ENCODE results near the gene ZMIZ1.

The ZMIZ1 gene

GRCh38 chr10:79052291-79053080 lies 16.3 kb upstream of the ZMIZ1 start:
- no peak for DNase-seq (ENCODE audit: low read depth)

- DNase-seq (ENCODE audit: low read depth), result no peak
Observed at GRCh38 chr10:79053081-79053434, 15.7 kb upstream of the ZMIZ1 start.

DNA sequence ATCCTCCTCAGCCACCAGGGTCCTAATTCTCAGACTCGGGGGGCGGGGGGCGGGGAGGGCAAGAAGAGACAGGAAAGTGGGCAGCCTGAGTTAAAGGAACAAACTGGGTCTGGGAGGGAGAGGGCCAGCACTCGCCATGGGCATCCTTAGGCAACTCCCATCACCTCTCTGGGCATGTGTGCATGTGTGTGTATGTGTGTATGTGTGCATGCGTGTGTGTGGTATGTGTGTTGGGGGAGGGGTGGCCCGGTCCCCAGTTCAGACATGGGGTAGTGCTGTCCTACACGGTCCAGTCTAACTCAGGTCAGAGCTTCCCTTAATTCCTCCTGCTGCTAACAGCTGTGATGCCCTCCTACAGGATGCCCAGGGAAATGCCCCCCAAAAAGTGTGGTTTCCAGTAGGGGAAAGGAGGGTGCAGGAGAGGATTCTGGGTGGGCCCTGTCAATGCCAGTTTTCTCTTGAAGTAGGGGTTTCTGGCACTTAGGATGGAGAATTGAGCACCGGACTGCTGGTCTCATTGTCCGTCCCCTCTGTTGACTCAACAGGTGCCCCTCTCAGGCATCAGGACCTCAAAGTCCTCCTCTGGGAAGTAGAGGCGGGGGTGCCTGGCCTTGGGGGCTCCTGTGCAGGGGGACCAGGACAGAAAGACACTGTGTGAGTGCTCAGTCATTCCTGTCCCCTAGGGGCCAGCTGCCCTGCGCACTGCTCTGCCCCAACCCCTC lies 15.1 kb upstream of the ZMIZ1 start:
- DNase-seq (ENCODE audit: low read depth), result no peak

DNA sequence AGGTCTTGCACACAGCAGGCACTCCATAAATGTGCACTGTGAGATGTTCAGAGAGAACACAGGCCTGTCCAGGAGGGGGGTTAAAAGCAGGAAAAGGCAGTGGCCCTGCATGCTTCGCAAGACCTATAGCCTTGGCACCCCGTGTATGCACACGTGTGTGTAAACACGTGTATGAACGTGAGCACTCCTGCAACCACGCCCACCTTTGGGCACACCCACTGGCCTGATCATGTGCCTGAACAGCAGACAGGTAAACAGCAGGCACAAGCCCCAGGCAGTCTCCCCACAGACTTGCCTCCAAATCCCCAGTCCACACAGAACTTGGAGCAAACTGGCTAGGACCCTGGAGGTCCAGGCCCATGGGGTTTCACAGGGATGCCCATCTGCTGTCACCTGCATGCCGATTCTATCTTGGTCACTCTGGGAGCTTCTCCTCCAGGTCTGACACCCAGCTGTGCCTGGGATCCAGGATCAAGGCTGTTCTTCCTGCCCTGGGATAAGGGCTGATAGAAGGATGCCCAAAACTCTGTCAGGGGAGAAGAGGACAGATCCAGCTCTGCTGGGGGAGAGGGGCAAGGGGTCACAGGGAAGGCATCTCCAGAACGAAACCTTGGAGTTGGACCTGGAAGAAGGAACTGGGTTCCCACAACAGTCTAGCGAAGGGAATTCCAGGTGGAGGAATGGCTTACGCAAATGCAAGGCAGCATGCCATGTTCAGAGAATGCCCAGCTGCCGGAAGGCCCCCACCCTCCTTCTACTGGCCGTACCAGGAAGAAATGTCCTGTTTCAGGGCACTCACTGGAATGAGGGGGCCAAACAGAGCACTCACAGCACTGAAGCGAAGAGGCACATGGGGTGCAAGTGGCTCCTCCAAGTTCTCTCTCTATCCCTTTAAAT lies 14.3 kb upstream of the ZMIZ1 start:
- no peak for DNase-seq (ENCODE audit: low read depth)

DNA sequence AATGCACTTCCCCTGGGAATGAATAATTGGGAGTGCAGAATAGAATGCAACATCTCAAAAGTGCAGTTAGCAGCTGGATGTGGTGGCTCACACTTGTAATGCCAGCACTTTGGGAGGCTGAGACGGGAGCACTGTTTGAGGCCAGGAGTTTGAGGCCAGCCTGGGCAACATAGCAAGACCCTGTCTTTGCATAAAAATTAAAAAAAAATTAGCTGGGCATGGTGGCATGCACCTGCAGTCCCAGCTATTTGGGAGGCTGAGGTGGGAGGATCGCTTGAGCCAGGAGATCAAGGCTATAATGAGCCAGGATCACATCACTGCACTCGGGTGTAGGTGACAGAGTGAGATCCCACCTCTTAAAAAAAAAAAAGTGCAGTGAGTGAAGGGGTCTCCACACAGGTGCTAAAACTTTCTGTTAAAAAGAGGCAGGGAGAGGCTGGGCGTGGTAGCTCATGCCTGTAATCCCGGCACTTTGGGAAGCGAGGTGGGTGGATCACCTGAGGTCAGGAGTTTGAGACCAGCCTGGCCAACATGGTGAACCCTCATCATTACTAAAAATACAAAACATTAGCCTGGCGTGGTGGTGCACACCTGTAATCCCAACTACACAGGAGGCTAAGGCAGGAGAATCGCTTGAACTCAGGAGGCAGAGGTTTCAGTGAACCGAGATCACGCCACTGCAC lies 13.5 kb upstream of the ZMIZ1 start:
- DNase-seq (ENCODE audit: low read depth), result no peak

DNA sequence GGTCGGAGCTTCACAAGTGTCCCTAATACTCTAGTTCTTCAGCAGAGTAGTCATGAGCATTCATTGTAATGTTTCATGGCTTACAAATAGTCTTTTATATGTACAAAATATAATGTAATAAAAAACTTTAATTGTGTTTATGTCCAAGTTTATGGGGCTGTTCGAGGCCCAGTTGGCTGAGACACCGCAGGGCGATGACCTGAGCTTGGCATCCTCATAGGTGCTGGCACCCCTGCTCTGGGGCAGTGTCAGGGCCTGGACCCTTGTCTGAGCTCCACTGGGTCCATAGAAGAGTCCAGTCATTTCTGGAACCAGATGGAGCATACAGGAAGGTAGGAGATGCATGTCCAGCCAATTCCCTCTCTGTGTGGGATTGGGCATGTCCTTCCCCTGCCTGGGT lies 12.9 kb upstream of the ZMIZ1 start:
- DNase-seq (ENCODE audit: low read depth), result no peak

DNA sequence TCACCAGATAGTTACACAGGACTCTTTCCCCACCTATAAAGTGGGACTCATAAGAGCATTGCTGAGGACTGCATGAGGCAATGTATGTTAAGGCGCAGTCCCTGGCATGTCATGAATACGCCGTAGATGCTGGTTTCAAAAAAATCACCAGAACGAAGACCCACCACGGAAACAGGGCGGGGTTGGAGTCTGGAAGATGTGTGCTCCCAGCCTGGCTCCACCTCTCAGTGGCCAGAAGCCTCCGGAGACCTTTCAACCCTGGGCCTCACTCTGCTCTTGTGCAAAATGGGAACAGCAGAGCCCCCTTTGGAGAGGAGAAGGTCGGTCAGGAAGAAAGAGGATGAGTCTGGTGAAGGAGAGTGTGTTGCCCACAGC lies 12.4 kb upstream of the ZMIZ1 start:
- no peak for DNase-seq (ENCODE audit: low read depth)

- DNase-seq (ENCODE audit: low read depth), result no peak
Observed at GRCh38 chr10:79056736-79057391, 11.9 kb upstream of the ZMIZ1 start.

- no peak for DNase-seq (ENCODE audit: low read depth)
Observed at GRCh38 chr10:79057481-79058275, 11.1 kb upstream of the ZMIZ1 start.

DNA sequence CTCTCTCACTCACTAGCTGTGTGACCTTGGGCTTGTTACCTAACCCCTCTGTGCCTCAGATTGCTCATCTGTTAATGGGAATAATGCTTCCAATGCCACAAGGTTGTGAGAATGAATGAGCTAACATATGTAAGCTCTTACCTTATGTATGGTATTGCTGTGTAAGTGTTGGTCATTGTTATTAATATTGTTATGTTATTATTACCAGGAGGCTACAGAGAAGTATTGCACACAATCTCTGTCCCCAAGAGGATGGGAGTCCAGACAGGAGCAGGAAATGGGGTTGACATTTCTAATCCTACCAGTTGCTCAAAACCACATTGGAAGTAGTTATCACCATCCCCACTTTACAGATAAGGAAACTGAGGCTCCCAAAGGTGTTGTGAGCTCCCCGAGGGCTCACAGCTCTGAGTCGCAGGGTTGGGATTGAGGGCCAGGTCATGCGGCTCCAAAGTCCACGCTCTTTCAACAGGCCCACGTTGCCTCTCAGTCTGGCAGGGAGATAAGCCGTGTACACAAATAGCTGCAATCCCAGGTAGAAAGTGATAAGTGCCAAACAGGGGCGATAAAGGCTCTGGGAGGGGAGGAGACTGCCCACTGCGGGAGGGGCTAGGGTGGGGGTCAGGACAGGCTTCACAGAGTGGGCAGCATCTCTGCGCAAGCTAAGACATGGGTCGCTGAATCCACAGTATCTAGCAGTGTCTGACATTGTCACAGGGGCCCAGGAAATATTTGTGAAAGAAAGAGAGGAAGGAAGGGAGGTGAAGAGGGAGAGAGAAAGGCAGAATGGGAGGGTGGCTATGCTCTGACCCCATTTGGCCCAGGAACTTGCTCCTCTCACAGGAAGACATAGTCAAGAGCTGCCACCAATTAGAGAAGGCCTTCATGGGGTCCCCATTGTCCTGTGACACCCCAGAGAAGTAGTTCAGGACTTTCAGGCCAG lies 9.6 kb upstream of the ZMIZ1 start:
- no peak for DNase-seq (ENCODE audit: low read depth)

- no peak for DNase-seq (ENCODE audit: low read depth)
Observed at GRCh38 chr10:79059859-79060379, 8.8 kb upstream of the ZMIZ1 start.

DNA sequence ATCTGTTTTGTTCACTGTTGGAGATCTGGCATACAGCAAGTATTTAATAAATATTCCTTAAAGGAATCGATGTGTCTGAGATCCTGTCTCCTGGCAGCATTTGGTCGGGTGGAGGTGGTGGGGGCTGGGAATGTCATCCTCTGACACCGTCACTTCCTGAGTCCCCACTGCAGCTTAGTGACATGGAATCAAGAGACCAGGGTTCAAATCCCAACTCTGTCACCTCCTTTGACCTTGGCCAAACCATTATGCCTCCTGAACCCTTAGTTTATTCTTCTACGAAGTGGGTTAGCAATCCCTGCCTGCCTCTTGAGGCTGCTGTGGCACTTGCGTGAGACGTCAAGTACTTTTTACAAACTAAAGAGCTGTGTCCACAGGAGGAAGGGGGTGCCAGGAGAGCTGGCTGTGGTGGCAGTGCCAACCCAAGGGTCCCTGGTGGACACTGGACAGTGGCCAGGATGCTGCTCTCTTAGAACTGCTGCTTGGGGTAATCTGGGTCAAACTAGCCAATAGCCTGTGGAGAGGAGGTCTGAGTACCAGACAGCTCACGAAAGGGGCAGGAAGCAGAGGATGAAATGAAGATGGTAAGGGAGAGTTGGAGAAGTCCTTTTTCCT lies 8.0 kb upstream of the ZMIZ1 start:
- DNase-seq (ENCODE audit: low read depth), result no peak

DNA sequence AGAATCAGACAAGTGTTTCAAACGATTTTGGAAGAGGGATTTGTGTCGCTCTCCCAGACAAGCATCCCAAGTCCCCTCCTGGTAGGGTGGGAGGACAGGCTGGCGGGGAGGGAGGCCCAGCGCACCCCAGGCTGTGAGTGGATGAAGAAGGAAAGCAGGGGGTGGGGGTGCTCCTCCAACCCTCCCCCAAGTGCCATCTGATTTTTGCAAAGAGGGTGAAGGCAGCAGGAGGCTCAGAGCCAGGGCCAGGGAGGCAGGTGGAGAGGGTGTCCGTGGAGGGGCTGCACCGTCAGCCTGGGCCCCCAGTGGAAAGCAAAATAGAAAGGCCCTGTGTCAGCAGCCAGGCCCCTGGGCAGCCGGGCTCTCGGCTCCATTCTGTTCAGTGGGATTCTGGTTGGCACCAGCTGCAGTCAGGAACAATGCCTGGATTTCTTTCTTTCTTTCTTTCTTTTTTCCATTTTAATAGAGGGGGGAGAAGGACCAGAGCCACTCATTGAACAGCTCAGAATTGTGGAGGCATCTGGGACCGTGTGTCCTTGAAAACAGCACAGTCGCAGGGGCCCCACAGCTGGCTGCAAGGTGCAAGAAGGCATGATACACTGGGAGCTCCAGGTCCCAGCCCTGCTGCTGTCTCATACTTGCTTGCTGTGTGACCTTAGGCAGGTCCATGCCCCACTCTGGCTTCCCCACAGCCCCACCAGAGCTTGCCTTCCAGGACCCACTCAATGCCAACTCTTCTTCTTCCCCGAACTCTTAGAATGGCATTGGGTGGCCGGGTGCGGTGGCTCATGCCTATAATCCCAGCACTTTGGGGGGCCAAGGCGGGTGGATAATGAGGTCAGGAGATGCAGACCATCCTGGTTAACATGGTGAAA lies 7.1 kb upstream of the ZMIZ1 start:
- no peak for DNase-seq (ENCODE audit: low read depth)

GRCh38 chr10:79063071-79063491 lies 5.7 kb upstream of the ZMIZ1 start:
- no peak for DNase-seq (ENCODE audit: low read depth)

DNA sequence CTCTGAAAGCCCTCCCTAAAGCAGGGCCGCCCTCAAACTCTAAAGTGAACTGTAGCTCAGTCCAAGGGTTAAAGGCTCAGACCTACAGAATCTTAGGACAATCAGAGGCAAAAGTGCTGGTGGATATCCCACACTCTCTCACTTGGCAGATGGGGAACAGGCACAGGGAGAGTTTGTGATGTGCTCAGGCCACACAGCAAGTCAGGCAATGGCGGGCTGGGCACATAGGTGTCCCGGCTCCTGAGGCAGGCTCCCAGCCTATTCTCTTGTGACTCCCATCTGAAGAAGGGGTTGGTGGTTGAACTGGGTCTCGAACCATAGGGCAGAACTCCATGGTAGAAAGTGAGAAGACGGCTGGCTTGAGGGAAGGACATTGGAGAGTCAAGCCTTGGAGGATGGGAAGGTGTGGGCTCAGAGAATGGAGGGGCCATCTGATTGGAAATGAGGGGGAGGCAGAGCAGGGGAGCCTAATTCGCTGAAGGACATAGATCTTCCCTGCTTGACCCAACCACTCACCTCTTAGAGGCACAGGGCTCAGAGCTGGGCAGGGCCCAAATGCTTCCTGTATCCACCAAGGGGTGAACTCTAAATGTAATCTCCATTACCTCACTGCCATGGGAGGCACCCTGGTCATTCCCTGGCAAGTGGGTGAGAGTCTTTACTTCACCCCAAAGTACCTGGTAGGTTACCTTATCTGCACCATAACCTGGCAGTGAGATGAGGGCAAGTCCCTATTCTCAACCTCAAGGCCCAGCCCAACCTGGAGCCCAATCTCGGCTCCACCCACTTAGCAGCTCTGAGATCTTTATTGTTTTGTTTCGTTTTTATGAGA lies 4.9 kb upstream of the ZMIZ1 start:
- DNase-seq (ENCODE audit: low read depth), result no peak

GRCh38 chr10:79065091-79065551 lies 3.6 kb upstream of the ZMIZ1 start:
- DNase-seq (ENCODE audit: low read depth), result no peak

- no peak for DNase-seq (ENCODE audit: low read depth)
Observed at GRCh38 chr10:79065853-79066252, 2.9 kb upstream of the ZMIZ1 start.
